DMS153 treated with DMSO at 0.1 percent for 48 hours (cell line): ENCODE data around the gene TBCB.
"Not testable (repeated sequence)": the region's sequence is repeated elsewhere in the genome, so short reads cannot be mapped to it uniquely, and the experiment has no call there.

Experiments
- DNase-seq: peaks from one replicate; lab custom pipeline; 2025; ENCODE audit not compliant: unreplicated experiment; lab: John Stamatoyannopoulos, UW

Gene TBCB

GRCh38 chr19:36115453-36116343 lies at the start of gene TBCB:
Gene TBCB (plus strand): TSS chr19:36115468. CDS start chr19:36115561, 93 bp downstream.
- DNase-seq: peak; percentile 55

GRCh38 chr19:36067681-36068080 lies 47.6 kb upstream of the TBCB start:
- no peak for DNase-seq

- not testable (repeated sequence) for DNase-seq
Observed at GRCh38 chr19:36068810-36069499, 46.3 kb upstream of the TBCB start.

- DNase-seq: no peak
Observed at GRCh38 chr19:36072081-36072480, 43.2 kb upstream of the TBCB start.

GRCh38 chr19:36073121-36073876 lies 42.0 kb upstream of the TBCB start:
- DNase-seq: no peak

- DNase-seq: no peak
Observed at GRCh38 chr19:36079389-36079945, 35.8 kb upstream of the TBCB start.

- no peak for DNase-seq
Observed at GRCh38 chr19:36081385-36081784, 33.9 kb upstream of the TBCB start.

GRCh38 chr19:36081894-36082293 lies 33.4 kb upstream of the TBCB start:
- DNase-seq: no peak

GRCh38 chr19:36082916-36083315 lies 32.4 kb upstream of the TBCB start:
- DNase-seq: no peak

GRCh38 chr19:36084231-36085009 lies 30.8 kb upstream of the TBCB start:
- no peak for DNase-seq

GRCh38 chr19:36086326-36086725 lies 28.9 kb upstream of the TBCB start:
- no peak for DNase-seq

GRCh38 chr19:36089847-36090246 lies 25.4 kb upstream of the TBCB start:
- no peak for DNase-seq

GRCh38 chr19:36090910-36091695 lies 24.2 kb upstream of the TBCB start:
- DNase-seq: no peak

- DNase-seq: no peak
Observed at GRCh38 chr19:36092566-36092965, 22.7 kb upstream of the TBCB start.

GRCh38 chr19:36093146-36093662 lies 22.1 kb upstream of the TBCB start:
- DNase-seq: no peak

- DNase-seq: no peak
Observed at GRCh38 chr19:36093687-36094086, 21.6 kb upstream of the TBCB start.

GRCh38 chr19:36097036-36097435 lies 18.2 kb upstream of the TBCB start:
- no peak for DNase-seq

- DNase-seq: no peak
Observed at GRCh38 chr19:36099166-36099785, 16.0 kb upstream of the TBCB start.

GRCh38 chr19:36100476-36100875 lies 14.8 kb upstream of the TBCB start:
- no peak for DNase-seq
